IPS-18c (cell line): Measurements from ENCODE around the gene CXCL6.
A peak's percentile ranks its signal among the peaks of the same experiment; 100 is the strongest.

Source experiments
- H3K4me3 ChIP-seq: 2 replicates; pipeline ENCODE4 v1.7.0; 2013; ENCODE audit warnings: low read depth, mild to moderate bottlenecking, low read length, moderate library complexity; ENCODE audit not compliant: insufficient read depth
- H3K9me3 ChIP-seq: one replicate; pipeline ENCODE4 v1.6.1; 2013; ENCODE audit warnings: mild to moderate bottlenecking, low read length, moderate library complexity; ENCODE audit not compliant: control insufficient read depth, insufficient read depth

CXCL6 gene

DNA sequence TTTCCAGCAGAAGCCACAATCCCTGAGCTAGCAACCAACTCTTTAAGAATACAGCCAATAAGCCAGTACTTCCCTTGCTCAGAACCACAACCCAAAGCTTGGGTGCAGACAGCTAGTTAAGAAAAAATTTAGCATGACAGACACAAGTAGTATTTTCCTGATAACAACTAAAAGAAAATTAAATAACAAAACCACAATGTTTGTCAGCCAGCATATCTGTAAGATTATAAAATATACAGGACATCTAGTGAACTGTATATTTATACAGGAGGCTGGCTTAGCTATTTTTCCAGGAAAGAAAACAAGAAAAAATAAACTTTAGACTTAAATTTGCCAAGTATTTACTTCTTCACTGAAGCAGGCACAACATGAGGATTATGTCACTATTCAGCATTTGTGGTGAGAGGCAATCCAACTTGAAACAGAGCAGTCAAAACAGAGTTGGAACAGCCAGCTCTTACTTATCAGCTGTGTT is 23.2 kb downstream of the CXCL6 start:
- Histone ChIP-seq H3K9me3 (no peaks in the 10 kb centered on the region), H3K4me3 (no peak overlapping the region)

DNA sequence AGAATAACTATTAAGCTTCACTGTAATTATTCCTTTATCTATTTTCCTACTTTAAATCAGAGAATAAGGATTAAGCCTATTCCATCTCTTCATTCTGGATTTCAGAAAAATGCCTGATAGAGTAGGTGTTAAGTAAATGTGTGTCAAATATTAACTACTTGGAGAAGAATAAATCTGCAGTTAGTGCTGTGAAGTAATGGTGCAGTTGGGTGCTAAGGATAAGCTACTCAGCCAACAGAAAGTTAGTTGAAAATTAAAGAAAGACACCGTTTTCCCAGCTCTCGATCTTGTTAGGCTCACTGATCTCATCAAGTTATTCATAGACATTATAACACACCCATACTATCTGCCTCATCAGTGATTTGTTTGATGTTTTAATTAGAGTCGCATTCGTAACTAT is 23.7 kb downstream of the CXCL6 start:
- Histone ChIP-seq H3K9me3 (no peaks in the 10 kb centered on the region), H3K4me3 (no peak overlapping the region)

DNA sequence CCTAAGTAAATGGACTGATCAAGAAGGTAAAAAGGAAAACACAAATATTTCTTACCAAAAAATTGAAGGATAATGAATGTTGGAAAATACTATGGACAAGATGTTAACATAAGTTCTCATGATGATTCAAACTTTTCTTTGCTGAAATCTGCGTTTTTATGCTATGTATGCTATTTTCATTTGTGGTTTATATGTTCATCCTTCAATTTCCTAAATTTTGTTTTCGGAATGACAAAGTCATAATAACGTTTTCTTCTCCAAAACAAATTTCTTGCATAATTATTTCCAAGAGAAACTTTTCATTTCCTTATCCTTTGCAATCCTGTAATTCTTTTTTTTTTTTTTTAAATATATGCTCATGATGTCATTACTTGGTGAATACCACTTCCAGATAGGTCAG is 24.4 kb downstream of the CXCL6 start:
- Histone ChIP-seq H3K9me3 (no peaks in the 10 kb centered on the region), H3K4me3 (no peak overlapping the region)

DNA sequence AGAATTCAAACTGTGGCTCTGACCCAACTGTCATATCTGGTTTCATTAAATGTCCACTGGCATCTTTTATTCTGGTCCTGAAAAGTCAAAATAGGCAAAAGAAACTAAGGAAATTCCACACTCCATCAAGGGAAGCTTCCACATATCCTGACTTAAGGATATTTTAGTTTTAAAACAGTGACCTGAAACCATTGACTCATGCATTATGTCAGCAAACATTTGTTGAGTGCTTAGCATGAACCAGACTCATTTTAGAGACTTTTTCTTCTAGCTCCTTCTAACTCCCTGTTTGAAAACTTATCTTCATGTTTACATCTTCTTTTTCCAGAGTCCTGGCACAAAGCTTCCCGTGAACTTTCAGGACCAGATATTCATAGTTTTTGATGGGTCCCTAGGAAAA is 25.8 kb downstream of the CXCL6 start:
- no peak overlapping the region for H3K4me3 ChIP-seq
- no peaks in the 10 kb centered on the region for H3K9me3 ChIP-seq

DNA sequence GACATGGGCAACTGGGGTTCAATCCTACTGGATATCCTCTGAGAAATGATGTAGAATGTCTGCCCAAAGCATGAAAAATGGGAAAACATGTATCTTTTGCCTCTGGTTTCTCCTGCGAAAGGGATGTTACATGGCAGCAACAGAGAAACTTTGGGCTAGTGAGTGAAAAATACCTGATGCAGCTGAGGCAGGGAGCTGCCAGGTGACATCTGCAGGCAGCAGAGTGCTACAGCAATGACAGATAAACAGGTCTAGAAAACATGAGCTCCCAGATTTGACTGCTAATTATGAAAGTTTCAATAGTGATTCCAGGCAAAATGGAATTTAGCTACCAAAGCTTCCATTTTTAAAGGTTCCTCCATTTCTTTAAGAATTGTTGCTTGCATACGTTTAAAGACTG is 27.9 kb downstream of the CXCL6 start:
- no peaks in the 10 kb centered on the region for H3K9me3 ChIP-seq
- H3K4me3 ChIP-seq: no peak overlapping the region

DNA sequence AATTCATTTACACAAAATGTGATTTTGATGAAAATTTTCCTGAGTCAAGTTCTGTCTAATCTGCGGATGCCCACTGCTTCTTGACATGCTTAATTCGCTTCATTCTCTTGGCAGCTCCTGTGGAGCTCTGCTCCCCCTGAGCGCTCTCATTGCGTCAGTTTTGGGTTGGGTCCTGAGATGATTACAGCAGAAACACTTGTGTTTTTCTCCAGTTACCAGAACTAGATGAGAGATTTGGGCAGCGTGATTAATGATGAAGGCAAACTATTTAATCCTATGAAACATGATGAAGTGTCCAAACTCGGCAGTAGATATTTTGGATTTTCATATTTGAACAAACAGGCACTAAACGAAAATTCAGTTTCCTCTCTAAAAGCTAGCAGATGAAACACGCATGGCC is 28.5 kb downstream of the CXCL6 start:
- H3K4me3 ChIP-seq: no peak overlapping the region

DNA sequence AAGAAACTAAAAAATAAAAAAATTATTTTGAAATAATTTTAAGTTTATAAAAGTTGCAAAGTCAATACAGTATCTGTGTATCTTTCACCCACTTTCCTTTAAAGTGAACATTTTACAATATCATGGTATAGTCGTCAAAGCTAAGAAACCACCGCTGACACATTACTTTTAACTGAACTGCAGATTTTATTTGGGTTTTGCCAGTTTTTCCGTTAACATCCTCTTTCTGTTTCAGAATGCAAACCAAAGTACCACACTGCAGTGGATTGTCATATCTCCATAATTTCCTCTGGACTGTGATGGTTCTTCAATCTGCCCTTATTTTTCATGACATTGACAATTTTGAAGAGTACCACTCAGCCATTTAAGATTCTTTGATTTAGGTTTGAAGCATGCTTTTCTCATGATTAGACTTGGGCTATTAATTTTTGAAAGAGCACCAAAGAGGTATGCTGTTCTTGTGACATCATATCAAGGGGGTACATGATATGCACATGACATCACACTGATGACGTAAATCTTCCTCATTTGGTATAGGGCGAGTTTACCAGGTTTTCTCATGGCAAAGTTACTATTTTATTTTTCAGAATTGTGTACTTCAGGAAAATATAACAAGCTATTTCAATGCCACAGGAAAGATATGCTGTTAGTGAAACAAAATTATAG is 29.1 kb downstream of the CXCL6 start:
- Histone ChIP-seq H3K9me3 (no peaks in the 10 kb centered on the region), H3K4me3 (no peak overlapping the region)

More for the DNA sequence above, 28.5 kb downstream of the CXCL6 start:
- no peaks in the 10 kb centered on the region for H3K9me3 ChIP-seq

DNA sequence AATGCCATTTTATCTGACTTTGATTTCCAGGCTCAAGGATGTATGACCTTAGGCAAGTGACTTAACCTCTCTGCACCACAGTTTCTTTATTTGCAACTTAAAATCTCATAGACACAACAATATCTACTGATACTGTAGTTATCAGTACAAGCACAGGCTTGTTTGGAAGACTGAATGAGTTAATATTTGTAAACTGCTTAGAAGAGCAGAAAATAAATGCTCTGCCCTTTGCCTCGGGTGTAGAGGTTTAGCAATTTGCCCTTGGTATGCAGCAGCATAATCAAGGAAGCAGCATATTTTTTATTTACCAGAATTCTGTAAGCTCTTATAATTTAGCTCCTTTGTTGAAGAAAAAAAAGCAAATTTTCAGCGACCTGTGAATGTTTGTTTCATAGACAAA is 29.8 kb downstream of the CXCL6 start:
- Histone ChIP-seq H3K4me3 (no peak overlapping the region), H3K9me3 (no peaks in the 10 kb centered on the region)

DNA sequence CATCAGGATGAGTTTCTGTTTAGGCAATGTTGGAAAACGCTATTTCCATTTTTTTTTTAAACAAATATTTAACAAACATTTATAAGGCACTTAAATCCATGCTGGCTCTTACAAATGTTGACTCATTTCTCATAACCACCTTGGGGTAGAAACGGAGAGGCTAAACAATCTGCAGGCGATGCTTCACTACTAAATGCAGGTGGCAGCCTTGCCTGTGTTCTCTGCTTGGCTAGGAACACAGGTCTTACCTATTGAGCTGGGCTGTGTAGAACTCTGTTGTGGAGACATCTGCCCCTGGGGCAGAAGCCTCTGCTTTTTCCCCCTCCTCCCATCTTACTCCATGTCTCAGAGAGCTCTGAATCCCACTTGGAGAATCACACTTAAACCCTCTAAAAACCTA is 31.3 kb downstream of the CXCL6 start:
- H3K4me3 ChIP-seq: no peak overlapping the region

DNA sequence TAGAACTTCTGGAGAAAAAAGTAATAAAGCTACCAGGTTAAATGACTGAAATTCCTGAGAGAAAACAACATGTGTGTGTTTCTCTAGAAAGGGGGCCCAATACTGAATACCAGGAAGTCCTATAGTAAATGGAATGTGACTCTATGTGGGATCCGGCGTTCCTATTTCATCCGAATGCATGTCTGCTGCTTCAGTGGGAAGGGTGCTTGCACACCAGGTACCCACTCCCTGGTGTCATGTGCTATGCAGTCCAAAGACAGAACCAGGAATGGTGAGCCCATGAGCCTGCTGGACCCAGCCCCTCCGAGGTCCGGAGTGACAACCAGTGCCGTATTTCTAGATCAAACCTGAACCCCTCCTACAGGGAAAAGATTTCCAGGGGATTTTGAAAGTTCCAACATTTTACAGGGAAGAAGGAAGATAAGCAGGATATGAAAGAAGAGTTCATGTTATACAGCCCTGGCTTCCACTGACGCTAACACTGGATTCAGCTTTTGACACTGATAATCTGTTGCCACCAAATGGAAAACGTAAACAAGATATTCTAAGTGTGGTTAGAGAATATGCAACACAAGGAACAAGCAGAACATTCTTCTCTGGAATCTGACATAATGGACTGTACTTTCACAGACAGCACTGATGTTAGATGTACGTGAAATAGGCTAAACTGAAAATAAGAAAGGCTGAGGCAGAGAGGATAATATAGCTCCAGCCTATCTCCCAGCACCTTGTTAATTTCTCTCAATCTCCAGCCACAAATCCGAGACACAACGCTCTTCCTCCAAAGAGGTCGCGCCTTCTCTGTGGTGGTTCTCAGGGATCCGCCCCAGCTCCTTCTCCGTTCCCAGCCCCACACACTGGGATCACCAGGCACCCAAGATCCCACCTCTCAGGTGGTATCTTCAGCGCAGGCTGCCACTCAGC is 32.0 kb downstream of the CXCL6 start:
- Histone ChIP-seq H3K4me3 (peak overlapping the region; percentile 69), H3K9me3 (no peaks in the 10 kb centered on the region)

More for the DNA sequence above, 31.3 kb downstream of the CXCL6 start:
- H3K9me3 ChIP-seq: no peaks in the 10 kb centered on the region

DNA sequence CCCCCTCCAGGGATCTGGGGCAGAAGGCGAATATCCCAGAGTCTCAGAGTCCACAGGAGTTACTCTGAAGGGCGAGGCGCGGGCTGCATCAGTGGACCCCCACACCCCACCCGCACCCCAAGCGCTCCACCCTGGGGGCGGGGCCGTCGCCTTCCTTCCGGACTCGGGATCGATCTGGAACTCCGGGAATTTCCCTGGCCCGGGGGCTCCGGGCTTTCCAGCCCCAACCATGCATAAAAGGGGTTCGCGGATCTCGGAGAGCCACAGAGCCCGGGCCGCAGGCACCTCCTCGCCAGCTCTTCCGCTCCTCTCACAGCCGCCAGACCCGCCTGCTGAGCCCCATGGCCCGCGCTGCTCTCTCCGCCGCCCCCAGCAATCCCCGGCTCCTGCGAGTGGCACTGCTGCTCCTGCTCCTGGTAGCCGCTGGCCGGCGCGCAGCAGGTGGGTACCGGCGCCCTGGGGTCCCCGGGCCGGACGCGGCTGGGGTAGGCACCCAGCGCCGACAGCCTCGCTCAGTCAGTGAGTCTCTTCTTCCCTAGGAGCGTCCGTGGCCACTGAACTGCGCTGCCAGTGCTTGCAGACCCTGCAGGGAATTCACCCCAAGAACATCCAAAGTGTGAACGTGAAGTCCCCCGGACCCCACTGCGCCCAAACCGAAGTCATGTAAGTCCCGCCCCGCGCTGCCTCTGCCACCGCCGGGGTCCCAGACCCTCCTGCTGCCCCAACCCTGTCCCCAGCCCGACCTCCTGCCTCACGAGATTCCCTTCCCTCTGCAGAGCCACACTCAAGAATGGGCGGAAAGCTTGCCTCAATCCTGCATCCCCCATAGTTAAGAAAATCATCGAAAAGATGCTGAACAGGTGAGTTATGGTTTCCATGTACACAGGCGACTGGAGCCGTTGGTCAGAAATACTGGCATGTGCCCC is 32.9 kb downstream of the CXCL6 start, which contains the start of gene CXCL1:
TSS of gene CXCL1 (plus strand) at position 264 of the 926 bp plus-strand sequence. CDS start at position 342, 78 bp downstream.
- Histone ChIP-seq H3K9me3 (no peaks in the 10 kb centered on the region), H3K4me3 (peak within 1 kb of the TSS; percentile 69)

DNA sequence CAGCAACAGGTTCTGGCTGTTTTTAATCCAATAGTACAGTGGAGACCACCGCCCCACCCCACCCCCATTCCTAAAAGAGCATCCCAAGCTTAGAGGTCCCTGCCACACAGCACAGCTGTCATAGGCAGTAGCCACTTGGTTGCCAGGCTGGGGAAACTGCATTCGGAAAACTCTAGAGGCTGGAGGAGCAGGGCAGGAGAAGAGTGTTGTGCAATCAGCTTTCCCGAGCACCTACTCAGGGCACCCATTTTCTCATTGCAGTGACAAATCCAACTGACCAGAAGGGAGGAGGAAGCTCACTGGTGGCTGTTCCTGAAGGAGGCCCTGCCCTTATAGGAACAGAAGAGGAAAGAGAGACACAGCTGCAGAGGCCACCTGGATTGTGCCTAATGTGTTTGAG is 33.8 kb downstream of the CXCL6 start:
- no peaks in the 10 kb centered on the region for H3K9me3 ChIP-seq
- peak overlapping the region; percentile 69; the same call in 1 of the 2 replicates for H3K4me3 ChIP-seq

DNA sequence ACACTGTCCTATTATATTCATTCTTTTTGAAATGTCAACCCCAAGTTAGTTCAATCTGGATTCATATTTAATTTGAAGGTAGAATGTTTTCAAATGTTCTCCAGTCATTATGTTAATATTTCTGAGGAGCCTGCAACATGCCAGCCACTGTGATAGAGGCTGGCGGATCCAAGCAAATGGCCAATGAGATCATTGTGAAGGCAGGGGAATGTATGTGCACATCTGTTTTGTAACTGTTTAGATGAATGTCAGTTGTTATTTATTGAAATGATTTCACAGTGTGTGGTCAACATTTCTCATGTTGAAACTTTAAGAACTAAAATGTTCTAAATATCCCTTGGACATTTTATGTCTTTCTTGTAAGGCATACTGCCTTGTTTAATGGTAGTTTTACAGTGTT is 34.3 kb downstream of the CXCL6 start:
- Histone ChIP-seq H3K4me3 (no peak overlapping the region), H3K9me3 (no peaks in the 10 kb centered on the region)

DNA sequence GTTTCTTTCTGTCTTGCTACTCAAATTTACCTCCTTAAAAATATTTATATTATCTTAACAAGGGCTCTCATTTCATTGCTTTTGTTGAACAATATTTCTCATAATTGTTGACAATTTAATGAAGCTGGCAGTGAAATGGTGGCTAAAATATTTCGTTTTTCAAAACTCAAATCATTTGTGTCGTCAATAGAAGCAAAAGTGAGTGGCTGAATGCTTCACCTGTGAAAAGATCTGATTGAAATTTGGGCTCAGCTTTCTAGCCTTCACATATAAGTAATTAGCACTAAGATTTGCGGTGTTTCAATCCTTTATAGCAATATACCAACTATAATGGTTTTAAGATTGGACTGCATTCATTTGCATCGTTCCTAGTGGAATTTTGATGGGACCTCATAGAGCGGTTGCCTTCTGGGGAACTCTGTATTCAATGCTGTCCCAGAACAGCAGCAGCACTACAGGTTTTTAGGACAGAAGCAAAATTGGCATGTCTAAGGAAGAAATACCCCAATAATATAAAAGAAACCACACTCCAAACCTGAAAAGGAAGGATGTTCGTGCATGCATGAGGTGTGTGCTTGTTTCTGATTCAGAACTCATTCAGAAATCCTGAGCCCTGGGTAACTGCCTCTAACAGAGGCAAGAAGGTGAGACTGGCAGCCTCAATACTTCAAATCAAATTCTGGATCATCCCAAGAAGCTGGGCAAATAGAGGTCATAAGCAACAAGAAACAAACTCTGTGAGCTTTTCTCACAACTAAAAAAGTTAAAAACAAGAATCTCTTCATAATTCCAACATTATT is 35.2 kb downstream of the CXCL6 start:
- no peak overlapping the region for H3K4me3 ChIP-seq
- H3K9me3 ChIP-seq: no peaks in the 10 kb centered on the region

DNA sequence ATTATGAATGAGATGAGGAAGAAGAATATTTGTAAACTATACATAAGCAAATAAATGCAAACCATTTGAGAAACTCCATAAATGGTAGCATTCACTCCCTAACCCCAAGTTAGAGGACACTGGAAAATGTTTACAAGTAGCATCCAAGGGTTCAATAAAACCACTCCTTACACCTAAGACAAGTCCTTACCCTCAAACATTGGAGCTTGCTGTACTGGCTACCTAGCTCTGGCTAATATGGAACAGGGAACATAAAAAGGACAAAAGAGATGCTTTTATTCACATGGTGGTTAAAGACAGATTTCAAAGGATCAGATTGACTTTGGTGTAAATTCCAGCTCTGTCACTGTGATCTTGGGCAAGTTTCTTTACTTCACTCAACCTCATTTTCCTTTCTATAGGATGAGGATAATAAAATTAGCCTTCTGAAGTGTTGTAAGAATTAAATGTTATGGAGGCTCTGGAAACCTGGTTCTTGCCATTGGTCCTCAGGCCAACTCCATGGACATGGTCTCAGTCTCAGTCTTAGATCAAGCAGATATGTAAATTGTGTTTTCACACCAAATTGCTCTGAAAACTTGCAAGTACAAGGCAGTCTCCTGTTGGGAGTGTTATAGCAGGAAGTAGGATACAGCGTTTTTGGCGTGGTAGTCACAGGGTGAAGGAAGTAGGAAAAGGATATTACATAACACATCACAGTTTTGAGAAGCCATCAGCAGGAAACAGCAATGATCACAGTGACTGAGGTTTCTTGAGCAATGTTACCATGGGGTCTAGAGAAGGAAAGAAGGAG is 36.0 kb downstream of the CXCL6 start:
- Histone ChIP-seq H3K9me3 (no peaks in the 10 kb centered on the region), H3K4me3 (no peak overlapping the region)

DNA sequence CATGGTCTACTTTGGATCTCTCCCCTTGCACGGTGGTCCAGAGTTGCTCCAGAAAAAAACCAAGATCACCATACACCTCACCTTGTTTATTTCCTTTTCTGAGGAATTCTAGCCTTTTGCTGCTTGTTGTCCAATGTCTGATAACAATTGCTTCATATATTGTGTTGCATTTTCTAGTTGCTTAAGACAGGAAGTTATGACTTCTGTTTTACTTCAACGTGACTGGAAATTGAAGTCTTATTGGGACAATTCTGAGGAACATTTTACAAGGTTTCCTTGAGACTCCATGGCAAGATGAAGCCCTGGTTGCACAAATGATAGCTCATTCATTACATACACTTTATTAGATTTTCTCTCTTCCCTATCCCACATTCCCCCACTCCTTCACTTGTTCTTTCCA is 37.9 kb downstream of the CXCL6 start:
- no peak overlapping the region for H3K4me3 ChIP-seq
- H3K9me3 ChIP-seq: no peaks in the 10 kb centered on the region
